Fibroblast of peridontal ligament (primary cell): Measurements from ENCODE around the gene ATP13A2.
"Not testable (repeated sequence)": the region's sequence is repeated elsewhere in the genome, so short reads cannot be mapped to it uniquely, and the experiment has no call there.

ENCODE experiments used
- DNase-seq: peaks from one replicate; pipeline ENCODE4 v3.0.0-alpha.2; 2010; ENCODE audit errors: extremely low read depth

The ATP13A2 gene

GRCh38 chr1:16979475-16980327 is 32.0 kb downstream of the ATP13A2 start:
- DNase-seq, result peak; percentile 46

GRCh38 chr1:16978567-16979474 is 32.9 kb downstream of the ATP13A2 start:
- DNase-seq, result peak; percentile 93

- no peak for DNase-seq
Measured at GRCh38 chr1:16978139-16978538, 33.6 kb downstream of the ATP13A2 start.

GRCh38 chr1:16977377-16977776 is 34.4 kb downstream of the ATP13A2 start:
- DNase-seq, result no peak

GRCh38 chr1:16976966-16977365 is 34.8 kb downstream of the ATP13A2 start:
- DNase-seq, result no peak

- no peak for DNase-seq
Measured at GRCh38 chr1:16975838-16976237, 35.9 kb downstream of the ATP13A2 start.

- no peak for DNase-seq
Measured at GRCh38 chr1:16975211-16975610, 36.5 kb downstream of the ATP13A2 start.

- DNase-seq, result no peak
Measured at GRCh38 chr1:16973215-16973614, 38.5 kb downstream of the ATP13A2 start.

- DNase-seq, result no peak
Measured at GRCh38 chr1:16972189-16972895, 39.4 kb downstream of the ATP13A2 start.

GRCh38 chr1:16971341-16972188 is 40.2 kb downstream of the ATP13A2 start:
- DNase-seq, result peak; percentile 38

- no peak for DNase-seq
Measured at GRCh38 chr1:16970132-16970910, 41.4 kb downstream of the ATP13A2 start.

GRCh38 chr1:16969651-16970050 is 42.1 kb downstream of the ATP13A2 start:
- DNase-seq, result no peak

GRCh38 chr1:16969057-16969611 is 42.6 kb downstream of the ATP13A2 start:
- DNase-seq, result no peak

GRCh38 chr1:16968372-16968771 is 43.4 kb downstream of the ATP13A2 start:
- no peak for DNase-seq

- no peak for DNase-seq
Measured at GRCh38 chr1:16967962-16968361, 43.8 kb downstream of the ATP13A2 start.

GRCh38 chr1:16967095-16967575 is 44.6 kb downstream of the ATP13A2 start:
- DNase-seq, result peak; percentile 40

GRCh38 chr1:16966282-16966681 is 45.4 kb downstream of the ATP13A2 start:
- no peak for DNase-seq

- no peak for DNase-seq
Measured at GRCh38 chr1:16965486-16966067, 46.2 kb downstream of the ATP13A2 start.

GRCh38 chr1:16964169-16964568 is 47.6 kb downstream of the ATP13A2 start:
- not testable (repeated sequence) for DNase-seq
